CMK (cell line): ENCODE data around the gene MT3.
"Not testable (repeated sequence)": the region's sequence is repeated elsewhere in the genome, so short reads cannot be mapped to it uniquely, and the experiment has no call there.

Experiments
- DNase-seq: peaks from one replicate; pipeline ENCODE4 v3.0.0-alpha.2; 2010; ENCODE audit warnings: low read depth

Gene MT3

GRCh38 chr16:56580391-56581048 lies 8.8 kb upstream of the MT3 start:
- DNase-seq: no peak

- DNase-seq: not testable (repeated sequence)
These were observed 6.4 kb upstream of the MT3 start for GRCh38 chr16:56582911-56583310.

- DNase-seq: no peak
These were observed 5.8 kb upstream of the MT3 start for GRCh38 chr16:56583351-56584168.

- DNase-seq: no peak
These were observed 5.1 kb upstream of the MT3 start for GRCh38 chr16:56584276-56584675.

- no peak for DNase-seq
These were observed 567 bp upstream of the MT3 start for GRCh38 chr16:56588781-56589140.

- no peak for DNase-seq
These were observed 2.2 kb downstream of the MT3 start for GRCh38 chr16:56591377-56592060.

- no peak for DNase-seq
These were observed 4.4 kb downstream of the MT3 start for GRCh38 chr16:56593573-56594291.

- no peak for DNase-seq
These were observed 4.9 kb downstream of the MT3 start for GRCh38 chr16:56594292-56594619.

- DNase-seq: no peak
These were observed 11.2 kb downstream of the MT3 start for GRCh38 chr16:56600398-56600999.

GRCh38 chr16:56601325-56601724 lies 12.0 kb downstream of the MT3 start:
- DNase-seq: no peak

GRCh38 chr16:56603589-56603988 lies 14.3 kb downstream of the MT3 start:
- DNase-seq: no peak

GRCh38 chr16:56604966-56605365 lies 15.6 kb downstream of the MT3 start:
- no peak for DNase-seq

- no peak for DNase-seq
These were observed 16.1 kb downstream of the MT3 start for GRCh38 chr16:56605475-56605874.

GRCh38 chr16:56606071-56606475 lies 16.7 kb downstream of the MT3 start:
- no peak for DNase-seq

GRCh38 chr16:56606476-56607108 lies 17.3 kb downstream of the MT3 start:
- no peak for DNase-seq

GRCh38 chr16:56607109-56607618 lies 17.8 kb downstream of the MT3 start:
- no peak for DNase-seq

GRCh38 chr16:56607675-56608042 lies 18.3 kb downstream of the MT3 start:
- DNase-seq: no peak

GRCh38 chr16:56608043-56608875 lies 18.9 kb downstream of the MT3 start, which contains the start of gene MT2A:
Gene MT2A, plus strand, starts transcription at chr16:56608584. Its CDS starts 72 bp downstream, at chr16:56608656.
- DNase-seq: peak; percentile 78

GRCh38 chr16:56608876-56609462 lies 19.6 kb downstream of the MT3 start:
- no peak for DNase-seq

- DNase-seq: no peak
These were observed 20.2 kb downstream of the MT3 start for GRCh38 chr16:56609463-56609921.
